T-helper 2 cell treated with Interferon-gamma antibody and Interleukin-4, amounts not matched to agents 5 μg/mL and 100 μg/mL, for 36 hours (primary cell): ENCODE data around the gene XIRP1.

ENCODE experiments used
- DNase-seq: peaks from one replicate; pipeline ENCODE4 v3.0.0; 2021; ENCODE audit warnings: low spot score
- H3K27ac Mint-ChIP-seq: one replicate; pipeline ENCODE4 v1.8.0; 2021; ENCODE audit warnings: mild to moderate bottlenecking, mixed read lengths
- H3K27me3 Mint-ChIP-seq: one replicate; pipeline ENCODE4 v1.8.0; 2021; ENCODE audit warnings: low read depth, mixed read lengths
- H3K36me3 Mint-ChIP-seq: one replicate; pipeline ENCODE4 v1.8.0; 2021; ENCODE audit warnings: low read depth, mixed read lengths
- H3K4me1 Mint-ChIP-seq: one replicate; pipeline ENCODE4 v1.8.0; 2021; ENCODE audit warnings: low read depth, mixed read lengths
- H3K4me3 Mint-ChIP-seq: one replicate; pipeline ENCODE4 v1.8.0; 2022; ENCODE audit warnings: mild to moderate bottlenecking, moderate library complexity, mixed read lengths
- H3K9me3 Mint-ChIP-seq: one replicate; pipeline ENCODE4 v1.8.0; 2021; ENCODE audit warnings: mixed read lengths

The XIRP1 gene

DNA sequence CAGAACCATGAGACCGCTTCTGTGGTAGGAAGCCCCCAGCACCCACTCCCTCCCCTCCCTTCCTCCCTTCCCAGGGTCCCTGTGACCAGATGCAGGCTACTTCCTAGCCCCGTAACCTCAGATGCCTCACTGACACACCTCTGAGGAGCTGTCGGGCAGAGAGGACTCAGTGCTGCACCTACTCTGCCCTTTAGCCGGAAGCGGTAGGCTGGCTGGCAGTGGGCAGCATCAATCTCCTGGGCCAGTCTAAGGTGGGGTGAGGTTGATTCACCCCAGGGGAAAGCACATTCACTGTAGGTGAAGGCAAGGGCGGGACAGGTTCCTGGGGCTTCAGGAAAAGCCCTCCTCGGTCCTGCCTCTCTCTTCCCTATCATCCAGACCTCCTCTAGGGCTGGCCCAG, 58.1 kb downstream of the XIRP1 start:
- no peak overlapping the region for H3K27ac Mint-ChIP-seq

DNA sequence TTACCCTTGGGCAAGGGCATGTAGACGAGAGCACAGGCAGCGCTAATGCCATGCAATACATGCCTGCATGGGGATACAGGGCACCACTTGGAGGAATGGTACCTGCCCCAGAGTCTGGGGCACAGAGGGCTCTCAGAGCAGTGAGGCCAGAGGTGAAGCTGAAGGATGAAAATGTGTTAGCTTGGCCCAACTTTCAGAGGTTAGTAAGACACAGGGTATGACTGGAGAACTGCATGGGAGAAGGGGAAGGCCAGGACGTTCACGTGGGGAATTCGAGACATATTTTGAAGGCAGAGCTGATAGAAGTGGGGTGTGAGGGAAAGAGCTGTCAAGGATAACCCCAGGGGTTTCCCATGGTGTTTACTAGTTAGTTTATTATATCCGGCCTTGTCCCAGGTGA, 58.6 kb downstream of the XIRP1 start:
- no peaks in the 10 kb centered on the region for H3K9me3 Mint-ChIP-seq
- peaks cover 6% of the 10 kb centered on the region for H3K4me1 Mint-ChIP-seq
- no peak overlapping the region for H3K27ac Mint-ChIP-seq
- H3K4me3 Mint-ChIP-seq: no peak overlapping the region
- no peaks in the 10 kb centered on the region for H3K27me3 Mint-ChIP-seq
- peaks cover 1% of the 10 kb centered on the region for H3K36me3 Mint-ChIP-seq
- no peak for DNase-seq

More for the DNA sequence above, 58.1 kb downstream of the XIRP1 start:
- Mint-ChIP-seq H3K36me3 (peaks cover 2% of the 10 kb centered on the region), H3K4me1 (peaks cover 6% of the 10 kb centered on the region), H3K9me3 (no peaks in the 10 kb centered on the region), H3K4me3 (no peak overlapping the region), H3K27me3 (no peaks in the 10 kb centered on the region)
- DNase-seq: no peak
